Measurements from ENCODE around the gene SURF2. TPM values are rescaled to one million over a fixed set of nuclear protein-coding genes. Genes with fewer than 3 reads are reported as not detected.

Gene SURF2
- total and polyA plus RNA-seq, 9 of the 15 experiments (the other 6 are each of a cell fraction or from before 2014, with no cell fraction given), result 5.5 to 82.5 (median 21.3) TPM

GRCh38 chr9:133361507-133362092 is 5.2 kb downstream of the SURF2 start (continued):
- TF ChIP-seq BHLHE40 (IDR thresholded peaks at IDR 0.05; ENCODE audit: low read length), result no peak
- TF ChIP-seq ZC3H11A (IDR thresholded peaks at IDR 0.05; ENCODE audit: low read depth, low read length), result no peak
- no peak for TF ChIP-seq ZFP1 (CRISPR knock-in tag; IDR thresholded peaks at IDR 0.05)
- TF ChIP-seq POLR2B (IDR thresholded peaks at IDR 0.05; ENCODE audit: low read depth, partially characterized antibody), result peak; percentile 28
- no peak for TF ChIP-seq NONO (IDR thresholded peaks at IDR 0.05; ENCODE audit: low read depth in 2 of 2, low read length in 1 of 2)
- no peak for TF ChIP-seq ZMIZ1 (IDR thresholded peaks at IDR 0.05; ENCODE audit: low read depth in 2 of 2, low read length in 2 of 2)
- no peak for TF ChIP-seq NR2F6 (CRISPR knock-in tag; IDR thresholded peaks at IDR 0.05)
- TF ChIP-seq TCF3 (CRISPR knock-in tag; IDR thresholded peaks at IDR 0.05), result no peak
- TF ChIP-seq L3MBTL2 (IDR thresholded peaks at IDR 0.05), result no peak
- TF ChIP-seq ZNF184 (CRISPR knock-in tag; IDR thresholded peaks at IDR 0.05), result no peak
- peak; percentile 43; the same call in 1 of the 2 replicates for TF ChIP-seq ESRRA (IDR thresholded peaks at IDR 0.05; ENCODE audit: borderline replicate concordance, low read depth)
- no peak for TF ChIP-seq SMARCA4 (IDR thresholded peaks at IDR 0.05)
- no peak for TF ChIP-seq ZNF764 (CRISPR knock-in tag; IDR thresholded peaks at IDR 0.05; ENCODE audit: low read depth)
- no peak for TF ChIP-seq ZNF277 (CRISPR knock-in tag; IDR thresholded peaks at IDR 0.05; ENCODE audit: borderline replicate concordance)
- TF ChIP-seq SUPT5H (IDR thresholded peaks at IDR 0.05), result peak; percentile 53
- TF ChIP-seq PRPF4 (IDR thresholded peaks at IDR 0.05; ENCODE audit: insufficient read depth, low read depth, low read length, poor library complexity, severe bottlenecking), result no peak
- no peak for TF ChIP-seq FOS (IDR thresholded peaks at IDR 0.05; ENCODE audit: extremely low read depth, insufficient read length)
- peak; percentile 61; the same call in 1 of the 2 replicates for TF ChIP-seq MYNN (IDR thresholded peaks at IDR 0.05)
- no peak for TF ChIP-seq MYNN (CRISPR knock-in tag; IDR thresholded peaks at IDR 0.05)
- no peak for TF ChIP-seq RBM14 (IDR thresholded peaks at IDR 0.05; ENCODE audit: borderline replicate concordance, insufficient read depth, low read depth, low read length)
- TF ChIP-seq POLR2AphosphoS2 (IDR thresholded peaks at IDR 0.05; ENCODE audit: low read length), result peak; percentile 94
- no peak for TF ChIP-seq ZNF589 (CRISPR knock-in tag; IDR thresholded peaks at IDR 0.05; ENCODE audit: low read depth)
- TF ChIP-seq IRF2 (CRISPR knock-in tag; IDR thresholded peaks at IDR 0.05), result no peak
- TF ChIP-seq ZKSCAN3 (CRISPR knock-in tag; IDR thresholded peaks at IDR 0.05), result no peak
- no peak for TF ChIP-seq ZNF584 (CRISPR knock-in tag; IDR thresholded peaks at IDR 0.05; ENCODE audit: low read depth)
- TF ChIP-seq ZNF232 (CRISPR knock-in tag; IDR thresholded peaks at IDR 0.05), result no peak
- TF ChIP-seq EZH2 (IDR thresholded peaks at IDR 0.05; ENCODE audit: borderline replicate concordance, low read depth, low read length), result no peak
